Neuronal stem cell (in vitro differentiated cells): Measurements from ENCODE around the gene ACTBL2.

Experiments used
- DNase-seq: peaks from one replicate; pipeline ENCODE4 v3.0.0-alpha.2; 2013; ENCODE audit warnings: low spot score
- H2AFZ ChIP-seq: one replicate; pipeline ENCODE4 v1.6.1; 2013; ENCODE audit warnings: mild to moderate bottlenecking, low read length, inconsistent platforms
- H2AK5ac ChIP-seq: 2 replicates; pipeline ENCODE4 v1.6.1; 2013; ENCODE audit warnings: low read depth, mild to moderate bottlenecking, inconsistent platforms, low read length, moderate library complexity, mixed read lengths
- H2BK120ac ChIP-seq: 2 replicates; pipeline ENCODE4 v1.6.1; 2013; ENCODE audit warnings: low read depth, mild to moderate bottlenecking, inconsistent platforms, low read length, moderate library complexity, mixed read lengths
- H2BK12ac ChIP-seq: one replicate; pipeline ENCODE4 v1.6.1; 2013; ENCODE audit warnings: low read length, inconsistent platforms
- H2BK15ac ChIP-seq: 2 replicates; pipeline ENCODE4 v1.6.1; 2013; ENCODE audit warnings: mild to moderate bottlenecking, low read length, inconsistent platforms, mixed read lengths
- H2BK5ac ChIP-seq: one replicate; pipeline ENCODE4 v1.6.1; 2013; ENCODE audit warnings: inconsistent platforms, mild to moderate bottlenecking, low read length, moderate library complexity
- H3K14ac ChIP-seq: one replicate; pipeline ENCODE4 v1.6.1; 2013; ENCODE audit warnings: low read length, inconsistent platforms
- H3K18ac ChIP-seq: 2 replicates; pipeline ENCODE4 v1.6.1; 2013; ENCODE audit warnings: low read length, inconsistent platforms
- H3K23ac ChIP-seq: 2 replicates; pipeline ENCODE4 v1.6.1; 2013; ENCODE audit warnings: low read depth, mild to moderate bottlenecking, mixed read lengths, low read length, inconsistent platforms; ENCODE audit not compliant: poor library complexity
- H3K27ac ChIP-seq: replicated peaks from 3 replicates; pipeline ENCODE4 v1.5.1; 2013; ENCODE audit warnings: low read length, inconsistent platforms
- H3K27me3 ChIP-seq, 3 experiments: 2 replicates each; pipeline ENCODE4 v1.6.1; 2013; ENCODE audit warnings: low read length in 3 of 3, mild to moderate bottlenecking in 2 of 3, inconsistent platforms in 1 of 3, low read depth in 1 of 3, mixed read lengths in 1 of 3, moderate library complexity in 1 of 3; ENCODE audit not compliant: control insufficient read depth in 3 of 3, insufficient read depth in 3 of 3
- H3K36me3 ChIP-seq, 2 donors: replicated peaks in 1 of 2; 2 replicates each; pipeline ENCODE4 v1.6.1; 2013; ENCODE audit warnings: low read length in 2 of 2; ENCODE audit not compliant: control insufficient read depth in 2 of 2, insufficient read depth in 2 of 2
- H3K4ac ChIP-seq: 2 replicates; pipeline ENCODE4 v1.6.1; 2013; ENCODE audit warnings: inconsistent platforms, mild to moderate bottlenecking, low read length, moderate library complexity
- H3K4me1 ChIP-seq, 2 donors: 1 replicate in 1 of 2; 2 replicates in 1 of 2; pipeline ENCODE4 v1.6.1; 2013; ENCODE audit warnings: low read length in 2 of 2, low read depth in 1 of 2; ENCODE audit not compliant: control insufficient read depth in 2 of 2, insufficient read depth in 1 of 2
- H3K4me2 ChIP-seq: one replicate; pipeline ENCODE4 v1.6.1; 2013; ENCODE audit warnings: mild to moderate bottlenecking, low read length, inconsistent platforms; ENCODE audit not compliant: insufficient read depth, poor library complexity, severe bottlenecking
- H3K4me3 ChIP-seq, 2 donors: 2 replicates each; pipeline ENCODE4 v1.5.1; 2013; ENCODE audit warnings: low read length in 2 of 2, mild to moderate bottlenecking in 2 of 2, inconsistent platforms in 1 of 2, moderate library complexity in 1 of 2
- H3K79me1 ChIP-seq: one replicate; pipeline ENCODE4 v1.6.1; 2013; ENCODE audit warnings: low read depth, mild to moderate bottlenecking, inconsistent platforms, low read length, moderate library complexity
- H3K9ac ChIP-seq: one replicate; pipeline ENCODE4 v1.6.1; 2013; ENCODE audit warnings: mild to moderate bottlenecking, low read depth, low read length, inconsistent platforms; ENCODE audit not compliant: poor library complexity
- H3K9me3 ChIP-seq, 2 donors: replicated peaks in 1 of 2; 2 replicates each; pipeline versions ENCODE3 to v1.6.1; 2013; ENCODE audit warnings: low read length in 2 of 2, mild to moderate bottlenecking in 2 of 2, inconsistent platforms in 1 of 2, low read depth in 1 of 2, mixed read lengths in 1 of 2, moderate library complexity in 1 of 2; ENCODE audit not compliant: control insufficient read depth in 2 of 2, insufficient read depth in 1 of 2
- H4K8ac ChIP-seq: one replicate; pipeline ENCODE4 v1.6.1; 2013; ENCODE audit warnings: low read depth, mild to moderate bottlenecking, inconsistent platforms, low read length, moderate library complexity
- H4K91ac ChIP-seq: one replicate; pipeline ENCODE4 v1.6.1; 2013; ENCODE audit warnings: low read length, low read depth, mild to moderate bottlenecking, inconsistent platforms; ENCODE audit not compliant: poor library complexity
- WGBS, 2 donors: extraction: QIAGEN DNeasy Blood & Tissue Kit; methylation state at CpG; one replicate each; pipeline ENCODE4 v1.1.7; 2013; ENCODE audit warnings: missing lambda C conversion rate in 2 of 2, mixed read lengths in 1 of 2; ENCODE audit not compliant: insufficient read length in 2 of 2, insufficient replicate concordance in 1 of 2; ENCODE audit errors: extremely low coverage in 2 of 2; 5-methylcytosine and 5-hydroxymethylcytosine counted together

ACTBL2 gene

GRCh38 chr5:57458443-57458842 is 24.2 kb downstream of the ACTBL2 start:
- Histone ChIP-seq H4K91ac (no peak overlapping the region), H3K27ac (no peak overlapping the region), H3K4me2 (no peak overlapping the region), H2AK5ac (no peak overlapping the region), H2BK120ac (no peak overlapping the region), H3K23ac (no peak overlapping the region), H3K9me3 (no peaks in the 10 kb centered on the region), H3K27me3 (peaks cover 0 to 4% (median 0%) of the 10 kb centered on the region in 3 experiments), H2AFZ (no peak overlapping the region), H3K14ac (no peak overlapping the region), H3K79me1 (no peaks in the 10 kb centered on the region), H2BK12ac (no peak overlapping the region), H3K18ac (no peak overlapping the region), H4K8ac (no peak overlapping the region), H2BK5ac (no peak overlapping the region), H3K4me1 (no peaks in the 10 kb centered on the region), H3K36me3 (no peaks in the 10 kb centered on the region), H3K4ac (no peak overlapping the region), H2BK15ac (no peak overlapping the region), H3K4me3 (no peak overlapping the region), H3K9ac (no peak overlapping the region)
- DNase-seq = no peak

GRCh38 chr5:57456531-57457135 is 26.0 kb downstream of the ACTBL2 start:
- no peak for DNase-seq
- Histone ChIP-seq H3K4ac (no peak overlapping the region), H3K23ac (no peak overlapping the region), H3K4me2 (no peak overlapping the region), H4K91ac (no peak overlapping the region), H2BK120ac (no peak overlapping the region), H2BK12ac (no peak overlapping the region), H3K4me3 (no peak overlapping the region), H3K36me3 (no peaks in the 10 kb centered on the region), H3K14ac (no peak overlapping the region), H3K9me3 (no peaks in the 10 kb centered on the region), H3K18ac (no peak overlapping the region), H3K27ac (no peak overlapping the region), H4K8ac (no peak overlapping the region), H3K4me1 (no peaks in the 10 kb centered on the region), H2AK5ac (no peak overlapping the region), H3K79me1 (no peaks in the 10 kb centered on the region), H2BK15ac (no peak overlapping the region), H3K27me3 (peaks cover 0 to 4% (median 0%) of the 10 kb centered on the region in 3 experiments), H3K9ac (no peak overlapping the region), H2AFZ (no peak overlapping the region), H2BK5ac (no peak overlapping the region)
- no CpG with 5 or more reads among the region's 5 CpGs for WGBS, 2 donors

- Histone ChIP-seq H3K14ac (no peak overlapping the region), H3K27me3 (peaks cover 0 to 4% (median 0%) of the 10 kb centered on the region in 3 experiments), H3K18ac (no peak overlapping the region), H3K36me3 (no peaks in the 10 kb centered on the region), H3K9ac (no peak overlapping the region), H2BK15ac (no peak overlapping the region), H3K23ac (no peak overlapping the region), H2AK5ac (no peak overlapping the region), H2BK12ac (no peak overlapping the region), H3K27ac (no peak overlapping the region), H4K91ac (no peak overlapping the region), H2AFZ (no peak overlapping the region), H3K9me3 (no peaks in the 10 kb centered on the region), H2BK5ac (no peak overlapping the region), H3K4ac (no peak overlapping the region), H3K4me1 (no peaks in the 10 kb centered on the region), H2BK120ac (no peak overlapping the region), H3K4me2 (no peak overlapping the region), H4K8ac (no peak overlapping the region), H3K79me1 (no peaks in the 10 kb centered on the region), H3K4me3 (no peak overlapping the region)
- DNase-seq = no peak
- no CpG with 5 or more reads among the region's 16 CpGs for WGBS, 2 donors
Observed at GRCh38 chr5:57455511-57456455, 26.8 kb downstream of the ACTBL2 start.

- Histone ChIP-seq H3K27ac (no peak overlapping the region), H3K4me1 (no peaks in the 10 kb centered on the region), H2BK5ac (no peak overlapping the region), H3K23ac (no peak overlapping the region), H4K8ac (no peak overlapping the region), H2BK15ac (no peak overlapping the region), H3K14ac (no peak overlapping the region), H3K9ac (no peak overlapping the region), H2BK120ac (no peak overlapping the region), H3K4me3 (no peak overlapping the region), H2AK5ac (no peak overlapping the region), H3K79me1 (no peaks in the 10 kb centered on the region), H3K18ac (no peak overlapping the region), H2AFZ (no peak overlapping the region), H3K9me3 (no peaks in the 10 kb centered on the region), H3K36me3 (no peaks in the 10 kb centered on the region), H3K4me2 (no peak overlapping the region), H2BK12ac (no peak overlapping the region), H3K4ac (no peak overlapping the region), H4K91ac (no peak overlapping the region), H3K27me3 (peaks cover 0 to 4% (median 0%) of the 10 kb centered on the region in 3 experiments)
- no peak for DNase-seq
Observed at GRCh38 chr5:57454896-57455295, 27.7 kb downstream of the ACTBL2 start.
